ENCODE results near the gene GDPD4. TPM values are rescaled to one million over a fixed set of nuclear protein-coding genes. Genes with fewer than 3 reads are reported as not detected.

Gene GDPD4
- total RNA-seq, 1 donor from 2014 or later: not detected

GRCh38 chr11:77188633-77189491 lies 112.6 kb downstream of the GDPD4 start:
- no peaks in the 10 kb centered on the region for H3K9me3 ChIP-seq
- H3K27me3 ChIP-seq: no peaks in the 10 kb centered on the region
- no peaks in the 10 kb centered on the region for H3K36me3 ChIP-seq
- H3K4me3 ChIP-seq: no peak overlapping the region
- H3K27ac ChIP-seq: no peak overlapping the region
- TF ChIP-seq CTCF (IDR thresholded peaks at IDR 0.05): peak; percentile 2
- intact Hi-C loops (cut with DNase I): no loop called here
- ATAC-seq: no peak
- peaks cover 3% of the 10 kb centered on the region for H3K4me1 ChIP-seq
- no peak for DNase-seq

- Histone ChIP-seq H3K9me3 (no peaks in the 10 kb centered on the region), H3K4me1 (peaks cover 3% of the 10 kb centered on the region), H3K4me3 (no peak overlapping the region), H3K36me3 (no peaks in the 10 kb centered on the region), H3K27me3 (no peaks in the 10 kb centered on the region), H3K27ac (no peak overlapping the region)
- TF ChIP-seq CTCF (IDR thresholded peaks at IDR 0.05): peak; percentile 91
- DNase-seq (peak; percentile 87), ATAC-seq (peak; percentile 79)
- intact Hi-C loops (cut with DNase I): no loop called here
Observed at GRCh38 chr11:77187776-77188632, 113.5 kb downstream of the GDPD4 start.

GRCh38 chr11:77187111-77187750 lies 114.3 kb downstream of the GDPD4 start:
- intact Hi-C loops (cut with DNase I): no loop called here
- H3K4me1 ChIP-seq: peaks cover 3% of the 10 kb centered on the region
- no peak for DNase-seq
- H3K27me3 ChIP-seq: no peaks in the 10 kb centered on the region
- H3K4me3 ChIP-seq: no peak overlapping the region
- no peak for TF ChIP-seq CTCF (IDR thresholded peaks at IDR 0.05)
- no peak for ATAC-seq
- no peak overlapping the region for H3K27ac ChIP-seq
- H3K36me3 ChIP-seq: no peaks in the 10 kb centered on the region
- H3K9me3 ChIP-seq: no peaks in the 10 kb centered on the region

- Histone ChIP-seq H3K27me3 (no peaks in the 10 kb centered on the region), H3K9me3 (no peaks in the 10 kb centered on the region), H3K4me3 (no peak overlapping the region), H3K36me3 (no peaks in the 10 kb centered on the region), H3K4me1 (peaks cover 3% of the 10 kb centered on the region), H3K27ac (no peak overlapping the region)
- TF ChIP-seq CTCF (IDR thresholded peaks at IDR 0.05): no peak
- intact Hi-C loops (cut with DNase I): no loop called here
- no peak for ATAC-seq
- no peak for DNase-seq
Observed at GRCh38 chr11:77186302-77186701, 115.2 kb downstream of the GDPD4 start.

DNA sequence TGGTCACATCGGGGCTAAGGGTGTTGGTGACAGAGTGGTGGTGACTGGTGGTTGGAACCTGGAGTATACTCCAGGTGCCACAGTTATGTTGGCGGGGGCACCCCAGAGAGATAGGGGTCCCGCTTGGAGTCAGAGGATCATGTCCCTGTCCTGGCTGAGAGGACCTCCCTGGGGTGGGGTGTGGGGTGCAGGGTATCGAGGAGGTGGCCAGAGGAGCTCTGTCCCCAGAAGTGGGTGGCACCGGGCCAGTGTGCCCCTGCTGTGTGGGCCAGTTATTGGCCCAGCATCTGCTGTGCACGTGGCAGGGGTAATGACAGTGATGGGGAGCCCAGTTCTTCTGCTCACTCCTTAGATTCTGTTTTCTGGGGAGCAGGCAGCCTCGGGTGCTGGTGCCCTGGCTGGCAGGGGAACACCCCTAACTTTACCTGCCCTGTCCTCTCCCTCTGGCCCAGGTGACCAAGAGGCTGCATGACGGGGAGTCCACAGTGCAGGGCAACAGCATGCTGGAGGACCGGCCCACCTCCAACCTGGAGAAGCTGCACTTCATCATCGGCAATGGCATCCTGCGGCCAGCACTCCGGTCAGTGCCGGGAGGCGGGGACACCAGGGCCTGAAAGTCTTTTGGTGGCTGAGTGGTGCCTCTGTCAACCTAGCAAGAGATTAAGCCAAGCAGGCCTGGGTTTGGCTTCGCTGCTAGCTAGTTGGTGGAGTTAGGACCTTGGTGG lies 117.2 kb downstream of the GDPD4 start:
- DNase-seq (no peak), ATAC-seq (no peak)
- Histone ChIP-seq H3K4me3 (no peak overlapping the region), H3K27me3 (no peaks in the 10 kb centered on the region), H3K9me3 (no peaks in the 10 kb centered on the region), H3K36me3 (no peaks in the 10 kb centered on the region), H3K27ac (no peak overlapping the region), H3K4me1 (peaks cover 3% of the 10 kb centered on the region)
- TF ChIP-seq CTCF (IDR thresholded peaks at IDR 0.05): no peak
- intact Hi-C loops (cut with DNase I): no loop called here

All from upper lobe of right lung (tissue), 1 donor.